ENCODE results near the gene EXOC4. TPM values are rescaled to one million over a fixed set of nuclear protein-coding genes. Genes with fewer than 3 reads are reported as not detected.

EXOC4 gene
- total RNA-seq, 4 donors from 2014 or later: 59.2 to 88.7 (median 71.6) TPM

DNA sequence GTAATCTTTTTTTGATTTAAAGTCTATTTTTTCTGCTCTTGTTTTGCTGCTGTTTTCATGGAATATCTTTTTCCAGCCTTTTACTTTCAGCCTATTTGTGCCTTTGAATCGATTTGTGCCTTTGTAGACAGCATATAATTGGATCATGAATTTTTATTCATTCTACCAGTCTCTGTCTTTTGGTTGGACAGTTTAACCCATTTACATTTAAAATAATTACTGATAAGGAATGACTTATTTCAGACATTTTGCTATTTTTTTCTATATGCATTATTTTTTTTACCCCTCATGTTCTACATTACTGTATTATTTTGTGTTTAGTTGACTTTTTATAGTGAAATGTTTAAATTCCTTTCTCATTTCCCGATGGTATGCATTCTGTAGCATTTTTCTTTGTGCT is 99.6 kb downstream of the EXOC4 start:
- ATAC-seq (ENCODE audit: low FRiP score): no peak

DNA sequence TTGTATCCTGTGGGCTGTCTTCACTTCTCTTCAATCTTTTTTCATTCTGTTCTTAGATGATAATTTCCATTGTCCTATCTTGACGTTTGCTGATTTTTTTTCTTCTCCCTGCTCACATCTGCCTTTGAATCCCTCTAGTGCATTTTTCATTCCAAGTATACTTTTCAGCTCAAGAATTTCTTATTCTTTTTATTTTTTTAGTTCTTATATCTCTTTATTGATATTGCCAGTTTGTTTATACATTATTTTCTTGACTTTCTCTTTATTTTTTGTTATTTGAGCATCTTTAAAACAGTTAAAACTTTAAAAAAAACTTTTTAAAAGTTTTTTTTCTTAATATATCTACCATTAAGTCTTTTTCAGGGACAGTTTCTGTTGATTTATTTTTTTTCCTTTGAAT is 100.9 kb downstream of the EXOC4 start:
- ATAC-seq (ENCODE audit: low FRiP score): no peak
- TF ChIP-seq CTCF (IDR thresholded peaks at IDR 0.05): no peak
- DNase-seq (ENCODE audit: low spot score): no peak

More for the DNA sequence above, 99.6 kb downstream of the EXOC4 start:
- no peak for DNase-seq (ENCODE audit: low spot score)
- TF ChIP-seq CTCF (IDR thresholded peaks at IDR 0.05): no peak

- no peak for TF ChIP-seq CTCF (IDR thresholded peaks at IDR 0.05)
- ATAC-seq (ENCODE audit: low FRiP score) (no peak), DNase-seq (ENCODE audit: low spot score) (no peak)
Measured at GRCh38 chr7:133354546-133355324, 101.9 kb downstream of the EXOC4 start.

DNA sequence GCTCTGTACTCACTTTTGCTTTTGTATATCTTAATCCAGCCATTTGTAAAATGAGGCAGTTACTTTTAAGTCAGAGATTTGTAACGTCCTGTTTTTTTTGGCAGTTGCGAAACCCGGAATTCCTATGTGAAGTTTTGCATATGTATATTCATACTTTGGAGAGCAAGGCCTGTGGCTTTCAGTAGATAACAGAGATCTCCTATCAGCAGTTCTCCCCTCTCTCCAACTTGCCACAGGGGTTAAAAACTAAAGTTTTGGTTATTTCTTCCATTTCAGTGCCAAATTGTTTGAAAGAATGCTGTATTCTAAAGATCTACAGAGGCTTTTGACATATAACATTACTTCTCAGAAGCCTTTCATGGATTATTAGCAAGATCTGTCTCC is 102.4 kb downstream of the EXOC4 start:
- no peak for DNase-seq (ENCODE audit: low spot score)
- ATAC-seq (ENCODE audit: low FRiP score): no peak
- no peak for TF ChIP-seq CTCF (IDR thresholded peaks at IDR 0.05)

DNA sequence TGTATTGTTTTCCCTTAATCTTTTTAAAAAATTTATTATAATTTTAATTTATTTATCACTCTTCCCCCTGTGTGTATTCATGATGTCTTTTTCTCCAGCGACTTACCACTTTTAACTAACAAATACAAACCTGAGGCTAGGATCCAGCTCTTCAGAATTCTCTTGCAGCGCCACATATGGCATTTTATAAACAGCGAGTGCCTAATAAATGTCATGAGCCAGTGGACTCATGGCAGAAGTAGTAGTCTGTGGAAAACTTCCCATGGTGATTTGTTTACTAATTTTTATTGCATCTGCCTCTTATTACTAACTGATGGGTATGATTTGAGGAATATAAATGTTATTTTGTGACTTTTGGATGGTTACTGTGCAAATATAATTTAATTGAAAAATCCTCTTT is 102.9 kb downstream of the EXOC4 start:
- no peak for TF ChIP-seq CTCF (IDR thresholded peaks at IDR 0.05)
- ATAC-seq (ENCODE audit: low FRiP score): no peak
- no peak for DNase-seq (ENCODE audit: low spot score)

DNA sequence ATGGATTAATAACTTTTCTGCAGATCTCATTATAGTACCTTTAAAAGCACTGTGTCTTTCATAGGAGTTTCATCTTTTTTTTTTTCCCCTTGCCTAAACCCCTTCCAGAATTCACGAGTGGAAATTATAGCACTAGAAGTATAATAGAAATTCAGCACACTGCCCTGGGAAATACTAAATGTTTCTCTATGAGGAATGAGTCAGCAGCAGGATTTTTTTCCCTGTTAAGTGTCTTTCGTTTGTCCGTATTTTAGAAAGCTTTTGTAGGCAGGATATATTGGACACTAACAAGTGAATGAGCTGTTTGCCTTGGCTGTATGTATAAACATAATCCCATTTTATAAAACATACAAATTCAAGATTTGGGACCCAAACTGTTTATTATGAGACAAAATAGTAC is 105.8 kb downstream of the EXOC4 start:
- DNase-seq (ENCODE audit: low spot score): no peak
- TF ChIP-seq CTCF (IDR thresholded peaks at IDR 0.05): no peak
- ATAC-seq (ENCODE audit: low FRiP score): no peak

- DNase-seq (ENCODE audit: low spot score): no peak
- no peak for TF ChIP-seq CTCF (IDR thresholded peaks at IDR 0.05)
- no peak for ATAC-seq (ENCODE audit: low FRiP score)
Measured at GRCh38 chr7:133359449-133359848, 106.6 kb downstream of the EXOC4 start.

Measured in omental fat pad (tissue), 4 donors.